HG02798 (cell line): ENCODE measurements around the gene RASSF1.

Experiments used
- ATAC-seq: cut with Tn5 transposase; IDR thresholded peaks from one replicate; pipeline ENCODE4 v1.9.1; 2021; ENCODE audit warnings: mild to moderate bottlenecking; ENCODE audit not compliant: unreplicated experiment, poor library complexity

Gene RASSF1, protein sequence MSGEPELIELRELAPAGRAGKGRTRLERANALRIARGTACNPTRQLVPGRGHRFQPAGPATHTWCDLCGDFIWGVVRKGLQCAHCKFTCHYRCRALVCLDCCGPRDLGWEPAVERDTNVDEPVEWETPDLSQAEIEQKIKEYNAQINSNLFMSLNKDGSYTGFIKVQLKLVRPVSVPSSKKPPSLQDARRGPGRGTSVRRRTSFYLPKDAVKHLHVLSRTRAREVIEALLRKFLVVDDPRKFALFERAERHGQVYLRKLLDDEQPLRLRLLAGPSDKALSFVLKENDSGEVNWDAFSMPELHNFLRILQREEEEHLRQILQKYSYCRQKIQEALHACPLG

DNA sequence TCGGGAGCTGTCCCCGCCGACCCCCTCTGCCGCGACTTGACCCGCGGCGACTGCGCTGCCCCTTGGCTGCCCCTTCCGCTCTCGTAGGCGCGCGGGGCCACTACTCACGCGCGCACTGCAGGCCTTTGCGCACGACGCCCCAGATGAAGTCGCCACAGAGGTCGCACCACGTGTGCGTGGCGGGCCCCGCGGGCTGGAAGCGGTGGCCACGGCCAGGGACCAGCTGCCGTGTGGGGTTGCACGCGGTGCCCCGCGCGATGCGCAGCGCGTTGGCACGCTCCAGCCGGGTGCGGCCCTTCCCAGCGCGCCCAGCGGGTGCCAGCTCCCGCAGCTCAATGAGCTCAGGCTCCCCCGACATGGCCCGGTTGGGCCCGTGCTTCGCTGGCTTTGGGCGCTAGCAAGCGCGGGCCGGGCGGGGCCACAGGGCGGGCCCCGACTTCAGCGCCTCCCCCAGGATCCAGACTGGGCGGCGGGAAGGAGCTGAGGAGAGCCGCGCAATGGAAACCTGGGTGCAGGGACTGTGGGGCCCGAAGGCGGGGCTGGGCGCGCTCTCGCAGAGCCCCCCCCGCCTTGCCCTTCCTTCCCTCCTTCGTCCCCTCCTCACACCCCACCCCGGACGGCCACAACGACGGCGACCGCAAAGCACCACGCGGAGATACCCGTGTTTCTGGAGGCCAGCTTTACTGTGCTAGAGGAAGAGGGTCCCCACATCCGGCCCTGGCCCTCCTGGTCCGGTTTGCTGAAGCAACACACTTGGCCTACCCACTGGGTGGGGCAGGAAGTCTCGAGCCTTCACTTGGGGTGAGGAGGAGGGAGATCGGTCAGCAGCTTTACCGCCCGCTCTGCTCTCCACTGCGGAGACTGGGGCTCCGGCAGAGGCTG, at the start of gene RASSF1:
RASSF1 (minus strand) TSS at position 389 of the 882 bp plus-strand sequence; CDS start at position 358, 31 bp downstream.
- no peak for ATAC-seq

- no peak for ATAC-seq
Observed at GRCh38 chr3:50389414-50389767, 48.8 kb upstream of the RASSF1 start.

DNA sequence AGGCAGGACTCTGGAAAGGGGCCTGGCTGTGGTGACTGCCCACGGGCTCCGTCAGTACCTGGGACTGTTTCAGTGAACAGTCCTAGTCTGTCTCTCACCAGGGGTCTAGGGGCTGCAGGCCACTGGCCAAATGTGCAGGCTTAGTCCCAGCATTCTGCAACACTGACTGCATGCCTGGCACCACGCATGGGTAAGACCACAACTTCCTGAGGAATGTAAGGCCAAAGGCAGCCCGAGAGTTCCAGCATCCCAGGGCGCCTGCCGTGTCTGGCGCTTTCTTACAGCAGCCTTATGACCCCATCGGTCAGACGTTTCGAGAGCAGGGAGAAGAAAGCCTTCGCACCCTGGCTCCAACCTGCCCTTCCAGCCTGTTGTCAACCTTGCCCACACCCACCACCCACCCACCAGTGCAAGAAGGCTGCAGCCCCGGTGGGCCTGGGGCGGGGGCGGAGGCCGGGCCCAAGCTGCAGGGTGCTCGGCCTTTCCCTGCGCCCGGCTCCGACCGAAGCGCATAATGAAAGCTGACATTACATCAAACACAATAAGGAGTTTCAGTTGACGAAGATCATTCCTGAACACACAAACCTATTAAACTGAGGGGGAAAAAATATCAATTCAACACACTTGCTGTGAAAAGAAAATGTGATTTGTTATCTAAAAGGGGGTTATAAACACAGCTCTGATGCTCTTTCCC, 48.2 kb upstream of the RASSF1 start:
- ATAC-seq: no peak

GRCh38 chr3:50388016-50388719, 47.5 kb upstream of the RASSF1 start:
- no peak for ATAC-seq

GRCh38 chr3:50385754-50386153, 45.1 kb upstream of the RASSF1 start:
- ATAC-seq: no peak

- ATAC-seq: no peak
Observed at GRCh38 chr3:50383750-50384149, 43.1 kb upstream of the RASSF1 start.

- ATAC-seq: no peak
Observed at GRCh38 chr3:50382722-50383121, 42.1 kb upstream of the RASSF1 start.

- no peak for ATAC-seq
Observed at GRCh38 chr3:50381383-50381782, 40.7 kb upstream of the RASSF1 start.

DNA sequence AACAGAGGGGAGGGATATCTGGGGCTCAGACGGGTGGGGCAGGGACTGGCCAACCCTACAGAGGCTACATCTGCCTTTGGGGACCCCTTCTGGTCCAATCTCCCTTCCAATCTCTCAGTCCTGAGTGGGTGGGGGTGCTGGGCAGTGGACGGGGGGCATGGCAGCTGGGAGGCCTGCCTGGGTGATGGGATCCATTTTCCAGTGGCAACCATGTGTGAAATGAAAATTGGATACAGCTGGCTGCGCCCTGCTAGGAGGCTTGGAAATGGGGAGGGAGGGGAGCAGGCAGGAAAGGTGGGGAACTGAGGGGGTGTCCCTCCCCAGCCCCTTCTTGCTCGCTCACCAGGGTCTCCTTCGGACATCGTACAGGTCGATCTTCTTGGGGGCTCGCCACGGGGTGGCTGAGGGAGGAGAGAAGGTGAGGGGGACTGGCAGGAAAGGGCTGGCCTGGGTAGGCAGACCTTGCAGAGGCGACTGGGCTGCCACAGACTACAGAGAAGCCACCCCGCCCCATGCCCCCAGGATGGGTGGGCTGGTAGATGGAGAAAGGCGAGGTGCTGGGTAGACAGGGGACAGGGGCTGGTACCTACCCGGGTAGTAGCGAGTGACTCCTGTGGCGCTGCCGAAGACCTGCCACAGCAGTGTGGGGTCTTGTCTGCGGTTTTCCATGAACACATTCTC, 39.9 kb upstream of the RASSF1 start:
- ATAC-seq: no peak

- no peak for ATAC-seq
Observed at GRCh38 chr3:50378757-50379156, 38.1 kb upstream of the RASSF1 start.

- no peak for ATAC-seq
Observed at GRCh38 chr3:50378024-50378423, 37.4 kb upstream of the RASSF1 start.

DNA sequence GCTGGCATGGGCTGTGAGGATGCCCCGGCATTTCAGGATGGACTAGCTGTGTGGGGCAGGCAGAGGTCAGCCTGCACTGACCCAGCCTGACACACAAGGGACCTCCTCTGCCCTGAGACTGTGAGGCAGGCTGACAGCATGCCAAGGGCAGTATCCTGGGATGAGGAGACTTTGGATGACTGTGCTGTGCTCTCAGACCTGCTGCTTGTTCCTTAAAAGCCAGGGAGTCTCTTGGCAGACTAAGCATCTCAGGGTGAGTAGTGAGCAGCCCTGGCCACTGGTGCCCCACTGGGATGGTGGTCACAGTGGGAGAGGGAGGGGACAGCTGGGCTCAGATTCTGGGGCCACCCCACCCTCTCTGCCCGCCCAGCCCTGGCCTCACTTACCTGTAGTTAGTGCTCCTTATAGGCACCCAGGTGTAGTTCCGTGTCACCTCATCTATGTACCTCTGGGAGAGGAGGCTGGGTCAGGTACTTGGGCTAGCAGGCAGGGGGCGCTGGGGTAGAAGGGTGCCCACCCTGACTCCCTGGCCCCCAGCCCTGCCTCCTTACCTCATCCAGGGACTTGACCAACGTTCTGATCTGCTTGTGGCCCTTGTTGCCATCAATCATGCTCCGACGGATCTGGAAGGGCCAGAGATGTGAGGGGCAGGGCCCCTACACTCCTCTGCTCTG, 34.8 kb upstream of the RASSF1 start:
- ATAC-seq: no peak

GRCh38 chr3:50374363-50375257, 34.0 kb upstream of the RASSF1 start:
- no peak for ATAC-seq

DNA sequence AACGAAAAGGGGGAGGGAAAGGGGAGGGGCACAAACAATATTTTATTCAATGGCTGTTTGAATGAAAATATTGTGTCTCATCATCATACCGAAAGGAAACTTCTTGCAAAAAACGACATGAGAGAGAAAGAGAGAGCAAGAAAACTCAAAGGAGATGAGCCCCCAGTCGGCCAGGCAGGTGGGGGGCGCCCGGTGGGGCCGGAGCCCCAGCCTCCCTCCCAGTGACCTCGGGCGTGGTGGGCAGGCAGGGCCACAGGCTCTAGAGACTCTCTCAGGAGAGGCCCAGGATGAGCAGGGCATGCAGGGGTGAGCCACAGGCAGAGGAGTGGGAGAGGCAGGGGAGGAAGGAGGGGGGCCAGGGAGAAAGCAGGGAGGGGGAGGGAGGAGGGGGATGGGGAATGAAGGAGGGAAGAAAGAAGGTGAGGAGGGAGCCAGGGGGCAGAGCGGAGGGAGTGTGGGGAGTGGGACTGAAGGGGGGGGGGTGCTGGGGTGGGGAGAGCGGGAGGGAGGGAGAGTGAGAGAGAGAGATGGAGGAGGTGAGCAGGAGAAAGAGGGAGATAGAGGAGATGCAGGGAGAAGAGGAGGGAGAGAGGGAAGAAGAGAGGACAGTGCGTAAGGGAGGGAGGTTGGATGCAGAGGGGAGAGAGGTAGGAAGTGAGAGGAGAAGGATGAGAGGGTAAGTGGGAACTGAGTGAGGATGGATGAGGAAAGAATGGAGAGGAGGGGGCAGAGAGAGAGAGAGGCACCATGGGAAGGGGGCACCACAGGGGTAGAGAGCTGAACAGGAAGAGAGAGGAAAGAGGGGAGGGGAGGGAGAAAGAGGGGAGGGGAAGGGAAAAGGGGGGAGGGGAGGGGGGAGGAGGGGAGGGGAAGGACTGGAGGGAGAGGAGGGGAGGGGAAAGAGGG, 32.8 kb upstream of the RASSF1 start:
- no peak for ATAC-seq

- no peak for ATAC-seq
Observed at GRCh38 chr3:50372349-50372748, 31.7 kb upstream of the RASSF1 start.

DNA sequence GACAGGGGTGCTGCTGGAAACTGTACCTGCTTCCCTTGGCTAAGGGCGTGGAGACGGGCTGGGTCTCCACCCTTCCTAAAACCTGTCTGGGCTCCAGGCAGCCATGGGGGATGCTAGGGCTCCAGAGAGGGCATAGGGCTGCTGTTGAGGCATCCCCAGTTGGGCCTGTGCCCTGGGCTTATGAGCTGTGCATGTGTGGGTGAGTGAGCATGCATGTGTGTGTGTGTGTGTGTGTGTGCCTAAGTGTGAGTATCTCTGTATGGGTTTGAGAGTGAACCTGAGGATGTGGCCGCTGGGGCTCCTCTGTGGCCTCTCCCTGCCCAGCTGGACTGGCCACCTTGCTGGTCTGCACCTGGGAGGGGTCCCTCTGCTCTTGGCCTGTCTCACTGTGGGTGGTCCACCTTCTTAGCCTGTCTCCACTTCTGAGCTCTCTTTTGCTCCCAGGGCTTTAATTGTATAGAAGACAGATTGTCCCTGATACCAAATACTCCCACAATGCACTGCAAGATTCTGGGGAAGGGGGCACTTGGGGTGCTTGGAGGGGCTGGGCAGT, 30.6 kb upstream of the RASSF1 start:
- ATAC-seq: no peak

GRCh38 chr3:50370594-50370993, 30.0 kb upstream of the RASSF1 start:
- no peak for ATAC-seq
